ENCODE results near the gene CTBP1.

The CTBP1 gene

DNA sequence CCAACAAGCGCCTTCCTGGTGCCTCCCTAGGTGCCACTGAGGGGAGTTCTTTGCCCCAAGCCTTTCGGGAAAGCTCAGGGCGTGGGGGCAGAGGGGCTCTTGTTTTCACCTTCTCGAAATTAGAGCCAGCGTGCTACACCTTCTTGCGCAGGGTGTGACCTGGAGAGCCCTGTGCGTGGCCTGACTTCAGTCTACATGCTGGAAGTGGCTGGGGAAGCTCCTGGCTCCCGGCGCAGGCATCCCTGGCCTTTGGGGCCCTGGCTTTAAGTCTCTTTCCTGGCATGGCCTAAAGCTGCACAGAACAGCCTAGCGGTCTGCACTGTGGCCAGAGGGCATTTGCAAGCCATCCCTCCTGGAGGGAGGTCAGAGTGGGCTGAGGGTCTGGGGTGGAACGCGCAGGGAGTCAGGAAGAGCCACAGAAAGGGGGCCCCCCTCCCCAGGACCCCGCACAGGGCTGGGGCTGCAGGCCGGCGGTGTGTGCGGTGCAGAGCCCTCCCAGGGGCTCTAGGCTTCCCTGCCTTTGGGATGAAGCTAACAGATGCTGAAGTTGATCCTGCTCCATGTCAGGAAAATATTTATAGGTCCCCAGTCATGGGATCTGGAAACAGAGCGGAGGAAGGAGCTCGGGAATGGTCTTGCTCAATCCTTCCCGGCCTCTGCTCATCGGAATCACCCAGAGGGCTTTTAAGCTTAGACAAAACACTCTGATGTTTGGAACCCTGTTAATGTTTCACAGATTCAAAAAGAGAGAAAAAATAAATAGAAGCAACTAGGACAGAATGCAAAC is 75.8 kb downstream of the CTBP1 start:
- no peak for DNase-seq (ENCODE audit: low spot score)

DNA sequence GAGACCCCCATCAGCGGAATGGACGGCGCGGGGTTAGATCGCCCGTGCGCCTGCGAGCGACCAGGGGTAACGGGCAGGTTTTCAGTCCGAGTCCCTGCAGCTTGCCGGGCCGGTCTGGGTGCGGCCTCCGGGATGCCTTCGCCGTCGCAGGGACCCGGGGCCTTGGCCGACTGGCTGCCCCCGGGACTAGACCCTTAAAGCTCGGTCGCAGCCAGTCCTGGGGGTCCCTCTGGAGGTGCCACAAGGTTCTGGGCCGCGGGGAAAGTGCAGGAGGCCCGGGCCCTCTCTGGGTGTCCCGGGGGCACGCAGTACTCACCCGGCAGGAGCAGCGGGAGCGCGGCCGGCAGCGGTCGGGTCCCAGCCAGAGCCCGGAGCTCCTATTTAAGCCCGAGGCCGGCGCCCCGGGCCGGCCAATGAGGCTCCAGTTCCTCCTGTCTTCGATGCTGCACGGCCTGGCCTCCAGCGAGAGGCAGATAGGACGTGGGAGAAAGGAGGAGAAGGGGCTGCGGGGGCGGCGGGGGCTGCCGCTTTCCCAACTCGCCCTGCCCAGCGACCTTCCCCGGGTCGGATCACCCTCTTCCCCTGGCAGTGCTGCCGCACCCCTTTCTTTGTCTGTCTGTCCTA is 76.6 kb downstream of the CTBP1 start, which contains the start of gene SPON2:
Gene SPON2 (minus strand): TSS at position 356 of the 624 bp plus-strand sequence.
- DNase-seq (ENCODE audit: low spot score) = no peak

DNA sequence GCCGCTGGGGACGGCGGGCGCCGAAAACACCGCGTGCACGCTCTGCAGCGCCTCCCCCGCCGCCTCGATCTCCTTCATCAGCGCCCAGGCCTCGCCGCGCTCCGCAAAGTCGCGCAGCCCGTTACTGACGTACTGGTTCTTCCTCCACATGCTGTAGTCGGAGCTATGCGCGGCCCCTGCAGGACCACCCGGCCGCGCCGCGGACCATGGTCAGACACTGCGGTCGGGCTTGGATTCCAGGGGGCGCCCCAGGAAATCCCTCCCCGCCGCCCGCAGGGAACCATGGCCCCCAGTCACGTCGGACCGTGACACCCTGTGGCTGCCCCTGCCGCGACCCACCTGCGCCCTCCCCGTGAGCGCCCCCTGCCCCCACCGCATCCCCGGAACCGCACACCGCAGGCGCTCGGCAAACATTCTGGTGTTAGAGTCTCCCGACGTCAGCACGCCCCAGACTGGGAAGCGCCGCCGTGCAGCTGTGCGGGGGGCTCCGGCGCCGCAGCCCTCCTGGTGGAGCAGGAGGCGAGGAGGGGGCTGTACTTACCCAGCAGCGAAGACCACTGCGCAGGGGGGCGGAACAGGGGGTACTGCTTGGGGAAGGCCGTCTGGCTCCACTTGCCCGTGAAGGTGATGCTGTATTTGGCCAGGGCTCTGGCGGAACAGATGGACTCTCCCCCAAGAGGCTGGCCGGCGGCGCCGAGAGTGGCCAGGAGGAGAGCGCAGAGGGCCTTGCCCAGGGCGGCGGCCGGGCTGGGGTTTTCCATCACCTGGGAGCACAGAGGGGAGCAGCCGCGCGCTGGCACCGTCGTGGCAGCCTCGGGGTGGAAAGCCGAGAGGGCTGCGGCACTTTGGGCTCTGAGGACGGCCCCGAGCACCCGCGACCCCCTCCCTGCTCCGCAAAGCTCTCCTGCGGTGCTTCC is 77.4 kb downstream of the CTBP1 start:
- DNase-seq (ENCODE audit: low spot score) = peak; percentile 34

DNA sequence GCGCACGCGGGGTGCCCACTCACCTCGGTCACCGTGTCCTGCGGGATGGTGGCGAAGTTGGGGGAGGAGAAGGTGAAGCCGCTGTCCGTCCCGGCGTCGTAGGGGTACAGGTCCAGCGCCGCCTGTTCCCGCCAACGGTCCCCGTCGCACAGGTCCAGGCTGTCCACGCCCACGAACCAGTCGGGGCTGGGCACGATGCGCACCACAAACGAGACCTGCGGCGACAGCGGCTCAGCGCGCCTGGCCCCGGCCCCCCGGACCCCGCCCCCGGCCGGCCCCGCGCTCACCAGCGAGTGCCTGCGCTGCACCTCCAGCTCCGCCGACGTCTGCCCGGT is 78.0 kb downstream of the CTBP1 start:
- no peak for DNase-seq (ENCODE audit: low spot score)

DNA sequence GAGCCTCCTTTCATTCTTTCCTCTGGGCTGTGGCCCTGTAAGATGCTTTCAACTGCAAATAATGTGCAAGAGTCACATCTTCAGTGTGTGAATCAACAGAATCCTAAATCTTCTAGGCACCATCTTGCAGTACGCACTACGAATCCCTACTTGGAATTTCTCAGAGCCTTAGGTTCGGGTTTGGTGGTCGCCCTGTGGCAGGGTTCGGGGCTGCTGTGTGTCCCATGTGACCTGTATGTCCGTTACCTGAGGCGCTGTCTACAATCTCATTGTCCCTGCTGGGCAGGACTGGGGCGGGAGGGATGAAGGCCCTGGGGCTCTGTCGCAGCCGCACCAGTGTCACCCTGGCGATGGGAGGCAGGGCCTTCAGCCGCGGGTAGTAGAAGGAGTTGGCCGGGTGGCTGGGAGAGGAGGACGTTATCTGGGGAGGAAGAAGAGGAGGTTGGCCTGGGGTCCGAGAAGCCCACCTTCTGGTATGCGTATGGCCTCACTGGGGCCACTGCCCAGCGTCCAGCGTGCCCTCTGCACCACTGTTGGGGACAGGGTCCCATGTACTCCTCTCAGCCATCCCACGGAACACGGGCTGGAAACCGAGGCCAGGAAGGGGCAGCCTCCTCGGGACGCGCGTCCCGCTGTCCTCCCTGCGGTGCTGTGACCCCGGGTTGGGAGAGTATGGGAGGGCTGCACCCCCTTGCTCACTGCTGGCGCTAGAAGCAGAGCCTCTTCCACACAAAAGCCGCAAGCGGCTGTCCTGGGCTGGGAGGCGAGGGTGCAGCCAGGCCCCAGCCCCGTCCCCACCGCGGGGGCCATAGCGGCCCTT is 78.6 kb downstream of the CTBP1 start:
- DNase-seq (ENCODE audit: low spot score) = no peak

DNA sequence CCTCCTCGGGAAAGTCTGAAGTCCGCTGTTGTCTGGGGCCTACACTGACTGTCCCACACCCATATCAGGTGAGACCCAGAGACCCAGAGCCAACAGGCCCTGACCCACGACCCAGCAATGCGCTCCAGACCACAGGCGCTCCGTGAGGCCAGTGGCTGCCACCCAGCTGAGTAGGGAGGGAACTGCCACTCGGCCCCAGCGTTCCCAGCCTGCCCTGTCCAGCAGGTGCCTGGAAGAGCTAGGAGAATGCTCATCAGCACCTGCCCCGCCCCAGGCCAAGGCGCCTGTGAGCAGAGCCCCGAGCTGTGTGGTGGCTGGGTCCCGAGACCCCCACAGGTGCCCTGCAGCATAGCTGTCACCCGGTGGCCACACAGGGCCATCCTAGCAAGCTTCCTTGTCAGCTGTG is 79.2 kb downstream of the CTBP1 start:
- DNase-seq (ENCODE audit: low spot score) = no peak

DNA sequence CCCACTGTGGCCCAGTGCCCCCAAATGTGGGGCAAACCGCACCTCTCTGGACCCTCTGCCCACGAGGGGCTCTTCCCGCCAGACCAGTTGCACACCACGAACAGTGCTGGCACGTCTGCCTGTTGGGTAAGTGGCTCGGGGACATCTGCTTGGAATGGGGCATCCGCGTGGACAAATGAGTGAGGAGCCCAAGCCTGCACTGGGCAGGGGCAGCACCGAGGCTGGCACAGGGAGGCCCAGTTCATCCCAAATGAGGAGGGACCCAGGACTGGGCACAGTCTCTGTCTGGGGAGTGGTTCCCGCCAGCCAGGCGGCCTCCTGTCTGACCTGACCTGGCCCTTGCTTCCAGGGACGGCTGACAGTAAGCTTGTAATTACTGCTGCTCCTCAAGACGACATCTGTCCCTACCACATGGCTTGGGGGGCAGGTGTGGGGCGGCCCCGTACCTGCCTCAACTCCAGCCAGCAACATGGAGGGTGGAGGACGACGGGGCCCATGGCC is 79.7 kb downstream of the CTBP1 start:
- no peak for DNase-seq (ENCODE audit: low spot score)

DNA sequence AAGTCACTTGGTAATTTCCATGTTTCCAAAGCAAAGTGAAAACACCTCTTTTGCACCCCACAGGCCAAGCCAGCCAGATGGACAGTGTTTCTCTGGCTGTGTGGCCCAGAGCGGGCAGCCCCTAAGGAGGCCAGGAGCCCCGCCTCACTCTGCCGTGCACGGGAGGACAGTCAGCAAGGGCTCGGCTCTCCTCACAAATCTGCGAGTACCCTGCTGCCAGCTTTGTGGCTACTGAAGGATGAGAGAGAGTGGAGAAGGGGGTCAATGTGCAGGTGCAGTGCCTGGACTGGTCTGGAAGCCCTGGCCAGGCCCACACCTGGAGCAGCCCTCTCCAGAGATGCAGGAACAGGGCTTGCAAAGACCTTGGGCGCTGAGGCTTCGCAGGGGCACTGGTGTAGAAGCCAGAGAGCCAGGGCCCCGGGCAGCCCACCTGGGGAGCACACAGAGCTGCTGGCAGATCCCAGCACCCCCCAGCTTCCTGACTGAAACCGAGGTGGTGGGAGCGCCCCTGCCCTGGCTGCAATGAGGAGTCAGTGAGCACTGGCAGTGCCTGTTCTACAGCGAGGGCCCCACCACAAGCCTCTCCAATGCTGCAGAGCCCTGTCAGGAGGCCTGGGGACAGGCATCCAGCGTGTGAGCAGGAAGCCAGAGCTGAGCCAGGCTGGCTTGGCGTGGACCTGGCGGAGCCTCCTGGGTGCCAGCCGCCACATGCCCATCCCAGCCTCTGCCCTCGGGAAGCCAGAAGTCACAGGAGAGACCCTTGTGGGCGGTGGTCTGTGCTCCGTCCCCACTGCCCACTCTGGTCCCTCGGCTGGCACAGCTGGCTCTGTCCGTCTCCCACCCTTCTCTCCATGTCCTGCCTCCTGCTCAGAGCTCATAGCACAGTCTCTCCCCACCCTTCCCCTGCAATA is 80.5 kb downstream of the CTBP1 start:
- DNase-seq (ENCODE audit: low spot score) = no peak

DNA sequence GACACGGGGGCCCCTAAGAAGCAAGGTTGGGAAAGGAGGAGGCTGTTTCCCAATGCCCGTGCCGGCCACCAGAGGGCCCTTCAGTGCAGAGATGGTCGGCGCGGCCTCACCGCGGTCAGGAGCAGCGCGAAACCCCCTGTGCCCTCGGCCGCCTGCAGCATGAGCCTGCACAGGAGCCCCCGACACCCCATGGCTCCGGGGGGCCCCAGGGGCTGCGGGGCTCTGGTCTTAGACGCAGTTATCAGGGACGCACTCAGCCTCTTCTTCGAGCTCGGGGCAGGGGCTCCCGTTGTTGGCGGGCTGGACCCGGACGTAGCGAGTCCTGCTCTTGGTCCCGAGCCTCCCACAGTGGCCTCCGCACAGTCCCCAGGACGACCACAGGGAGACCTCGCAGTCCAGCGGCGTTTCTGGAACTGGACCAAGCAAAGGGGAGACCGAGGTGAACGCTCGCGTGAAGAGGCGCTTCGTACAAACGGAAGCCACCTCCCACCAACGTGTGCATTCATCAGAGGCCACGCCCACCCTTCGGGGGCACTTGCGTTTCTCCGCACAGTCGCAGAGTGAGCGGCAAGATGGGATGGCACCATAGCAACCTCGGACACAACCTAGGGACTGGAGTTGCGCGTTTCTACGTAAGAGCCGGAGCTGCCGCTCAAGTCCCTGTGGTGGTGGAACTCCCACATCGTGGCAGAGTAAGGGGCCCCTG is 81.5 kb downstream of the CTBP1 start:
- DNase-seq (ENCODE audit: low spot score) = peak; percentile 85

DNA sequence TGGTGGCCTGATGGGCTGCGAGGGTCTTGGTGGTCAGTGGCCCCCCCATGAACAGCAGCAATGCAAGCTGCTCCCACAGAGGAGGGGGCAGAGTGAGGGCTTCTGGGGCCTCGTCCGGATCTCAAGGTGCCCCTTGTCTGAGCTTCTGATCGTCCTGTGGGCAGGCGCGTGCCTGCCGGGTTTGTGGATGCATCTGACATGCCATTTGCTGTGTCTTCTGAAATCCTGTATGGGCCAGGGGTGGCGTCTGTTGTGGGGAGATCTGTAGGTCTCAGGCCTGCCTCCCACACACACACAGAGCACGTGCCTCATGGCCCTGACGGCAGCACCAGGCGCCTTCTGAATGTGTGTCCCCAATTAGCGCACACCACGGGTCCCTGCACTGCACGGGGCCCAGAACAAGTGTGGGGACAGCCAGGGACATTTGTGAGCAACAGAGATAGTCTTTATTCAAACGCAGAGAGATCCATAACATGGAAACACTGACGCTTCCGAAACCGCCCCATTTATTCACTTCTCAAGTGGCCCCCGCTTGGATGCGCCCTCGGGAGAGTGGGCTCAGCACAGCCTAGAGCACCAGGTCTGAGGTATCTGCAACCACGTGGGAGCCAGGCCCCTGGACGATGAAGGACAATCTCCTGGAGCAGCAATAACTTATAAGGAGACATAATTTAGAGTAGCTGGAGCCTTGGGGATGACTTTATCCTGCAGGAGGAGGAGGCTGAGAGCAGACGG is 82.3 kb downstream of the CTBP1 start:
- no peak for DNase-seq (ENCODE audit: low spot score)

DNA sequence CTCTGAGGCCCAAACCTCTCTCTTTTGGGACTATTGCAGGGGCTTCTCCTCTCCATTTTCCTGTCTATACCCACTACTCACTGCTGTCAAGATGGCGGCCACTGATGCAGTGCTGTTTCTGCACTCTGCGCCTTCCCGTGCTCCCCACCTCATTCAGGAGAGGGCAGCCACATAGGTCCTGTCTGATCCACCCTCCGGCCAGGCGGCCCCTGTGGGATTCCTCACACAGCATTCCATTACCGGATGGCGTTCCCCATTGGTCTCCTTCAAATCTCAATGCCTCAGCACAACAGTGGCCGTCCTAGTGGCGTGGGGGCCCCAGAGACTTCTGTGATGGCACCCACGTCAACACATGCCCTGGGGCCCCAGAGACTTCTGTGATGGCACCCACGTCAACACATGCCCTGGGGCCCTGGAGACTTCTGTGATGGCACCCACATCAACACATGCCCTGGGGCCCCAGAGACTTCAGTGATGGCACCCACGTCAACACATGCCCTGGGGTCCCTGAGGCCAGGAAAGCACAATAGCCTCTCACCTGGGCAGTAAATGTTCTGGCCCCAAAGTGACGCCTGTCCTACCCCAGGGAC is 83.9 kb downstream of the CTBP1 start:
- DNase-seq (ENCODE audit: low spot score) = no peak

DNA sequence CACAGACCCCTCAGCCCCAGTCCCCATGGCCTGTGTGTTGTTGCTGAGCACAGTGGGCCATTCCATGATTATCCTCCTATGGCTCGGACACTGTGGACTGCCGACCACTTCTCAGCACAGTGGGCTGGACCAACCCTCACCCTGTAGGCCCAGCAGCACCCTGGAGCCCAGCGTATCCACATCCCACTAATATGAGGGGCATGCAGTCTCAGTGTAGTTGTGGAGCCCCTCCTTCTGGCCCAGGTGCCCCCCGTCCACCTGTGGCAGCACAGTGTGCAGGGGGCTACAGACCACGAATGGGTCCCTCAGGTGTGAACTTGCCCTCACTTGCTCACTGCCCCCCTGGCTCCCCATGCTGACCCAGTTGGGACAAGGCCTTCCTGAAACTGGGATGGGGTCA is 84.5 kb downstream of the CTBP1 start:
- DNase-seq (ENCODE audit: low spot score) = no peak

DNA sequence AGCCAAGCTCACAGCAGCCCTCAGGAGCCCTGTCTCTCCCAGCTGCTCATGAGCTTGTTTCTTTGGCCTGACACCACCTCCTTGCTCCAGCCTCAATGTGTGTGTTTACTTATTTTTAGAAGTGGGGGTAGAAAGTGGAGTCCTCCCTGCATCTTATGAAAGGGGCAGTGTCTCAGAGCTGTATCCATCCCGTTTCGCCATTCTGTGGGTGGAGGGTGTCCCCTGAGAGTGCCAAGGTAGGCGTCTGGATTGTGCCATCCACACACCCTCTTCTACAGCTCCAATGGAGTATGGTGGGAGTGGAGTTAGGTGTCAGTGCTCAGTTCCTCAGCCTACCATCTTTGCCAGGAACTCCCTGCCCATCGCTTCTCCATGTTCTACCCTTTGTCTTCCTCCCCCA is 84.9 kb downstream of the CTBP1 start:
- no peak for DNase-seq (ENCODE audit: low spot score)
